ENCODE measurements around the gene CCDC106.
A peak's percentile ranks its signal among the peaks of the same experiment; 100 is the strongest.

CCDC106 gene

GRCh38 chr19:55670280-55671053 is 22.5 kb downstream of the CCDC106 start:
- no peak for DNase-seq

GRCh38 chr19:55671054-55671378 is 23.0 kb downstream of the CCDC106 start:
- DNase-seq = no peak

DNA sequence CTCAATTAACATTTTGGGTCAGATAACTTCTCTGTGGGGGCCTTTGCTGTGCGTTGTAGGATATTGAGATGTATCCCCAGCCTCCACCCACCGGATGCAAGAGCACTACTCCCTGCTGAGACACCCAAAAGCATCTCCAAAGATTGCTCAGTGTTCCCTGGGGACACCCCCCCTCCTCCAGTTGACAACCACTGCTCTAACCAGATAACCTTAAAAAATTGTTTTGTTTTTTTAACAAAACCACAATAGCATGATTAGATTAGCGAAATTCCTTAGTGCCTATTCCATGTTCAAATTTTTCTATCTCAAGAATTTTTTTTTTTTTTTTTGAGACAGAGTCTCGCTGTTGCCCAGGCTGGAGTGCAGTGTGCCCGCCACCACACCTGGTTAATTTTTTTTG is 24.4 kb downstream of the CCDC106 start:
- DNase-seq = no peak

- no peak for DNase-seq
Measured at GRCh38 chr19:55673465-55673864, 25.5 kb downstream of the CCDC106 start.

- DNase-seq = no peak
Measured at GRCh38 chr19:55673889-55674288, 25.9 kb downstream of the CCDC106 start.

- DNase-seq = no peak
Measured at GRCh38 chr19:55674459-55674840, 26.4 kb downstream of the CCDC106 start.

DNA sequence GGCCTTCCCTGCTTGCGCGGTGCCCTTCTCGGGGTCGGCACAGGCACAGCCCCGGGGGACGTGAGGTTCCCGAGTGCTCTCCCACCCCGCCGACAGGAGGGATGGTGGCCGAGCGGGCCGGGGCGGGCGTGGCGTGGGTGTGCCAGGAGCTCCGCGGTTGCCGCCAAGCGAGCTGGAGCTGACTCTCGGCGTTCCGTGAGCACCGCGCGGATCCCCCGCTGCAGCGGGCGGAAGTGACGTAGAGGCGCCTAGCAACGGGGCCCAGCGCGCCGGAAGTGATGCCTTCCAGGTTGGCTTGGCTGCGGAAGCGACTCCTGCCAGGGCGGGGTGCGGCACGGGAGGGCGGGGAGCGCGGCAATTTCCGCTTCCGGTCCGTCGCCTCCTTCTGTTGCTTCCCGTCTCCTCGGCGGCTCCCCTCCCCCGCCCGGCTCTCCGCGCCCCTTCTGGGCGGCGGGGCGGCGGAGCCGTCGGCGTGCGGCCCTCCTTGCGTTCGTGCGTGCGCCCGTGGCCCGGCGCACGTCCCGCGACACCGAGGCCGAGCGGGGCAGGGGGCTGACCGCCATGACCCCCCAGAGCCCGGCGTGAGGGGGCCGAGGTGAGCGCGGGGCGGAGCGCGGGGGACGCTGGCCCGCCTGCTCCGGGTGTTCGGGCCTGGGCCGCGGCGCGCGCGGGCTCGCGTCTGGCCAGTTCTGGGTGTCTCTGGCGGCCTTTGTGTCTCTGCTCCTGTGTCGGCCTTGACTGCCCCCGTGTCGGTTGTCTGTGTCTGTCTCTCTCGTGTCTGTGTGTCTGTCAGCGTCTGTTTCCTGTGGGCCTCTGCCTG is 27.0 kb downstream of the CCDC106 start, which contains the start of gene EPN1:
Gene EPN1 (plus strand): TSS at position 386 of the 820 bp plus-strand sequence. CDS start 3,402 bp downstream, outside the sequence.
- DNase-seq = peak; percentile 91 to 96

GRCh38 chr19:55675661-55676354 is 27.8 kb downstream of the CCDC106 start:
- DNase-seq = no peak

DNA sequence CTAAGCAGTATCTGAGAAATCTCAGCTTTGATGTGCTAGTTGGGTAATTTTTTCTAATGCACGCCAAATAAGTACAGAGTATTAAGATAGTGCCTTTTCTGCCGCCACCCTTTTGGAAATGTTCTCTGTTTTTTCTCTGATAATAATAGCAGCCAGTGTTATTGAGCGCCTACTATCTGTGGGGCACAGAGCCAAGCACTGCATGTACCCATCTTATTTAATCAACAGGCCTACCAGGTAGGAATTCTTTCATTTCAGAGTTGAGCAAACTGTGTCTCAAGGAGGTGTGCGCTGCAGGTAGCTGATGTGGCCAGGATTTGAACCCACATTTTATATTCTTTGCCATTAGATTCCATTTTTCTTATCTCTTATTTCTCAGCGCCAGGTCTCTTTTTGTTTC is 28.4 kb downstream of the CCDC106 start:
- DNase-seq = no peak

GRCh38 chr19:55676889-55677505 is 29.0 kb downstream of the CCDC106 start:
- no peak for DNase-seq

DNA sequence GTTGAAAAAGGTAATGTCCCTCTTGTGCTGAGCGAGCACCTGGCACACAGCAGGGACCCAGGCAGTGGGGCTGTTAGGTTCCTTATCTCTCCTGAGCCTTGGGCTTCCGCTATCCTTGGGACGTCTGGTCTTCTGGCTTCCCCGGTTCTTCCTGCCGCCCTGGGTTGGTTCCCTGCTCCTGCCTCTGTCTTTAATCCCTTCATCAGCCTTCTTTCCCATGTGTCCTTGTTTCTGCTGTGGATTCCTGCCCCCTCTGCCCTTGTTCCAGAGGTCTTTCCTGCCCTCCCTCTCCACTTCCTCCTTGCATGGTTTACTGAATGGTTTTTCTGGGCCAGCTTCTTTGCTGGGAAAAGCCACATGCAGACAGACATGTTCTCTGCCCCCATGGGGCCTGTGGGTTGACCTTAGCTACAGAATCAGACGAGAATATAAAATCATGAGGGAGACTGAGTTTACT is 29.6 kb downstream of the CCDC106 start:
- no peak for DNase-seq

GRCh38 chr19:55678121-55678671 is 30.2 kb downstream of the CCDC106 start:
- DNase-seq = no peak

GRCh38 chr19:55679343-55680257 is 31.6 kb downstream of the CCDC106 start:
- no peak for DNase-seq

DNA sequence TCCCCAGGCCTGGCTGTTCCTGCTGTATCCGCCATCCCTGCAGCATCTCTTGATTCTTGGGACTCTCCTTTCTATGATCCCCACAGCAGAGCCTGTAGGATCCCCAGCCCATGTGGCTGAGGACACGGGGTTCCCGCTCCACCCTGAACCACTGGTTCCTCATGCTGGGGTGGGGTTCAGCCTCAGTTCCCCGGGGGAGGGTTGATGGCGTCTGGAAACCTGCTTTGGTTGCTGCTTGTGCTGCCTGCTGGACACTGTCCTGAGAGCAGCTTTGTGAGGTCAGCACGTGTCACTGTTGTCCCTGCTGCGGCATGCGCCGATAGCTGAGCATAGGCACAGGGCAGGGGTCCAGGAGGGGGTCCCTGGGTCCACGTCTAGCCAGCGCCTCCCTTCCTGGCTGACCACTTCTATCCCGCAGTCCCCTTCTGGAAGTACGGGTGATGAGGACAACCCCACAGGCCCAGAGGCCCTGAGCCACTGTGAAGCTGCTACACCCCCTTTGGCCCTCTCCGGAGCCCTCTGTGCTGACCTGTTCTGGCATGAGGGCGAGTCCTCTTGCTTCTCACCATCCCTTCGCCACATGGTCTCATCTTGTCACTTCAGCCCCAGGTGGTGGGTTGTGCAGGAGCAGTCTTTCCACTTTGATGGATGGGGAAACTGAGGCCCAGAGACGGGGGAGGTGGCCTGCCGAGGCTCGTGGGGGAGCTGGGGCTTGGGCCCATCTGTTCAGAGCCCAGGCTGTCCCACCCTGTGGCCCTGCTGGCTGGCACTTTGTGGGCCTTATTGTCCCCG is 32.5 kb downstream of the CCDC106 start:
- DNase-seq = no peak

DNA sequence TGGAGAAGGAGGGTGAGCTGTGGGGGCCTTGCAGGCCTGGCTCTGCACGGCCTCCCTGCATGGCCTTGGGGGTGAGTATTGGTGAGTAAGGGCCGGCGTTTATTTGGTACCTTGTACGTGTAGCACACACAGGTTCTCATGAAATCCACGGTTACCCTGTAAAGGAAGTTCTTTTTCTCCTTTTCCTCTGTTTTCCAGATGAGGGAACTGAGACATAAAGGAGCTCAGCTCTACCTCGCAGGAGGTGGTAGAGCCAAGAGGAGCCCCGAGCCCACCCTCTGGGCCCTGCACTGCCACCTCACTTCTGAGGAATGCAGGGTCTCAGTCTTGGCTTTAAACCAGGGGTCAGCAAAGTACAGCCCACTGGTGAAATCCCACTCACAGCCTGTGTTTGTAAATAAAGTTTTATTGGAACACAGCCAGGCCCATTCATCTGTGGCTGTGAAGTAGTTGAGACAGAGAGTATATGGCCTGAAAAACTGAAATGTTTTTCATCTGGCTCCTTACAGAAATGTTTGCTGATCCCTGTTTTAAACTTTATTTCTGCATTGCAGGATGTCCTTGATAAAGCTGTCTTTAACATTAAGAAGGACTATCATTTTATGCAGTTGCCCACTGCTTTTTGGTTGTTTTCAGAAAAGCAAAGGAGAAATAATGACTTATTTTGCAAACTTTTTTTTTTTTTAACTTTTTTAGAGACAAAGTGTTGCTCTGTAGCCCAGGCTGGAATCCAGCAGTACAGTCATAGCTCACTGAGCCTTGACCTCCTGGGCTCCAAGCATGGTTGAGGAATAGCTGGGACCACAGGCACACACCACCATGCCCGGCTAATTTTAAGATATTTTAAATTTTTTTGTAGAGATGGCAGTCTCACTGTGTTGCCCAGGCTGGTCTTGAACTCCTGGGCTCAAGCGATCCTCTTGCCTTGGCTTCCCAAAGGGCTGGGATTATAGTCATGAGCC is 33.4 kb downstream of the CCDC106 start:
- no peak for DNase-seq

DNA sequence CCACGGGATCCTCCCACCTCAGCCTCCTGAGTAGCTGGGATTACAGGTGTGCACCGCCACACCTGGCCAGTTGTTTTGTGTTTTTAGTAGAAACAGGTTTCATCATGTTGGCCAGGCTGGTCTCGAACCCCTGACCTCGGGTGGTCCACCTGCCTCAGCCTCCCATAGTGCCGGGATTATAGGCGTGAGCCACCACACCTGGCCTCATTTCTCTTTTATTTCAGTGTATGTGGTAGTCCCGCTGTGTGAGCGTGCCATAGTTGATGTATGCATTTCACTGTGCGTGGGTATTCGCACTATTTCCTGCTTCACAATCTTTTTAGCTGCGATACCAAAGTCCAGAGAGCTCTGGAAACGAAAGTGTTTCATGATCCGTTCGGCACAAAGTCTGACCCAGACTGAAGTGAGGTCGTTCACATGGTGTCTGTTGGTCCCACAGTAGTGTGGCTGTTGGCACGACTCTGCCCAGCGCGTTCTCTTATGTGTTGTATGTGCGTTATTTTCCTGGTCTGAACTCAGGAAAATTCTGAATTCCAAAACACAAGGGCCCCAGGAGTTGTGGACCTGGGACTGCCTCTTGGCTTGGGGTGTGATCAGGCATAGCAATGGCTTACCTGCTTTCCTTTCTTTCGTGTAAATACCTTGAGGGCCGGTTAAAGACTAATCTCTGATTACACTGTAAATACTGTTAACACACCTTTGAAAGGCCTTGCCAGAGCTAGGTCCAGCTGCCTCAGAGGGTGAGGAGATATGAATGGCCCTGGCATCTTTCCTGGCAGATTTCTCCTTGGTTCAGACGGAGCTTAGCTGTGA is 35.6 kb downstream of the CCDC106 start:
- no peak for DNase-seq

DNA sequence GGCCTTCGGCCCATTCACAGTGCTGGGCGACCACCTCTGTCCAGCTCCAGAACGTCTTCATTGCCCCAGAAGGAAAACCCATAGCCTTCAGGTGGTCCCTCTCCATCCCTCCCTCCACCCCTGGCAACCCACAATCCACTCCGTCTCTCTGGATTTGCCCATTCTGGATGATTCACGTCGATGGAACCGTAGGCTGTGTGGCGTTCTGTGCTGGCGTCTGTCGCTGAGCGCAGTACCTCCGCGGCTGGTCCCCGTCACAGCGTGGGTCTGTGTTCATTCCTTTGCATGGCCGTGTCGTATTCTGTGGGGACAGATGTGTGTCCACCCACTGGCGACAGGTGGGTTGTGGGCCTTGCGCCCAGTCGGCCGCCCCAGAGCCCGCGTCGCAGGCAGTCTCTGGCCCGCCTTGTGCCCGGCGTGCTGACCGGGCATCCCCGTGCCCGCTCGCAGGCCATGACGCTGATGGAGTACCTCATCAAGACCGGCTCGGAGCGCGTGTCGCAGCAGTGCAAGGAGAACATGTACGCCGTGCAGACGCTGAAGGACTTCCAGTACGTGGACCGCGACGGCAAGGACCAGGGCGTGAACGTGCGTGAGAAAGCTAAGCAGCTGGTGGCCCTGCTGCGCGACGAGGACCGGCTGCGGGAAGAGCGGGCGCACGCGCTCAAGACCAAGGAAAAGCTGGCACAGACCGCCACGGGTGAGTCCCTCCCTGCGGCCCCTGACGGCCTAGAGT is 37.1 kb downstream of the CCDC106 start:
- no peak for DNase-seq

DNA sequence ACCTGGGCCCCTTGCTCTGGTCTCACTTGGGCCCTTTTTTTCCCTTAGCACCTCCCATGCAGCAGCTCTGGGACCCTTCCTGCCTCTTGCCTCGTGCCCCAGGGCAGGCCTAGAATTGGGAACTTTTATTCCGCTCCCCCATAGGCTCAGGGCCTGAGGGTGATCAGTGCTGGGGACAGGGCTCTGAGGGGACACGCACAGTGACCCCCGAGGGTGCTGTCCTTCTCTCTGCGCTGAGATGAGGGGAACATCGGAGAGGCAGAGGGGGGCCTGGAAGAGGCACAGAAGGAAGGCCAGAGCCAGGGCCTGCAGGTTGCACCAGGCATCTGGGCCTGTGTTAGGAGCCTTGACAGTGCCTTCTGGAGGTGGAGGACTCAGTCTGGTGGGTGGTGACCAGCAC is 37.8 kb downstream of the CCDC106 start:
- no peak for DNase-seq
